ENCODE measurements around the gene ZSWIM8.

GRCh38 chr10:73837072-73837471, 51.7 kb downstream of the ZSWIM8 start:
- TF ChIP-seq CTCF (IDR thresholded peaks at IDR 0.05; ENCODE audit: low read length) (no peak), EZH2 (optimal IDR thresholded peaks at IDR 0.05; ENCODE audit: low read depth, low read length) (no peak)

Measured in MM.1S (cell line).